GM12891 (cell line): ENCODE results near the gene AGTRAP.

Source experiments
- POLR2A ChIP-seq: IDR thresholded peaks from 2 replicates; pipeline ENCODE4 v1.6.1; 2011; ENCODE audit warnings: low read depth, low read length, control low read depth
- POLR2AphosphoS5 ChIP-seq: IDR thresholded peaks from 2 replicates; pipeline ENCODE4 v1.6.1; 2011; ENCODE audit warnings: low read depth, low read length, control low read depth
- POU2F2 ChIP-seq: IDR thresholded peaks from 2 replicates; pipeline ENCODE4 v1.6.1; 2011; ENCODE audit warnings: low read depth, mild to moderate bottlenecking, control low read depth, low read length, moderate library complexity
- SPI1 ChIP-seq: IDR thresholded peaks from 2 replicates; pipeline ENCODE4 v1.6.1; 2011; ENCODE audit warnings: low read depth, low read length, control low read depth
- TAF1 ChIP-seq: IDR thresholded peaks from 2 replicates; pipeline ENCODE4 v1.6.1; 2011; ENCODE audit warnings: low read depth, low read length, control low read depth

GRCh38 chr1:11749996-11750395, 14.1 kb downstream of the AGTRAP start:
- TF ChIP-seq POLR2AphosphoS5 (no peak), POLR2A (no peak), TAF1 (no peak), SPI1 (no peak), POU2F2 (no peak)
